Naive thymus-derived CD4-positive, alpha-beta T cell (primary cell): ENCODE data around the gene CBFA2T2. TPM values are rescaled to one million over a fixed set of nuclear protein-coding genes. Genes with fewer than 3 reads are reported as not detected.

ENCODE experiments used
- ATAC-seq: fragments of 150-1000 bp; cut with Tn5 transposase; 2 replicates; pipeline ENCODE4 v1.10.0; 2021; ENCODE audit warnings: mild to moderate bottlenecking, moderate library complexity
- CTCF ChIA-PET: fragments of 350-600 bp; sonication (Branson Sonifier 250); formaldehyde crosslinking; loops from one replicate; lab custom pipeline; 2021; ENCODE audit warnings: antibody characterized with exemption; lab: Charles Lee
- POLR2A ChIA-PET: fragments of 350-600 bp; sonication (Branson Sonifier 250); formaldehyde crosslinking; loops from one replicate; lab custom pipeline; 2021; ENCODE audit warnings: antibody characterized with exemption, inconsistent platforms; lab: Charles Lee
- DNase-seq, 9 donors: peaks; one replicate each; pipeline versions ENCODE4 v3.0.0 to v3.0.0-alpha.2; 2020 to 2022; ENCODE audit warnings: mixed read lengths in 1 of 9
- H3K27ac ChIP-seq: one replicate; pipeline ENCODE4 v1.7.0; 2013; ENCODE audit warnings: mild to moderate bottlenecking, low read depth, low read length, moderate library complexity
- H3K27me3 ChIP-seq, 2 donors: one replicate each; pipeline ENCODE4 v1.7.0; 2013; ENCODE audit warnings: low read length in 2 of 2, mild to moderate bottlenecking in 2 of 2, moderate library complexity in 2 of 2; ENCODE audit not compliant: control insufficient read depth in 2 of 2, insufficient read depth in 2 of 2
- H3K36me3 ChIP-seq, 3 experiments: 1 replicate in 2 of 3; 2 replicates in 1 of 3; pipeline ENCODE4 v1.7.0; 2013; ENCODE audit warnings: low read length in 3 of 3, mild to moderate bottlenecking in 3 of 3, moderate library complexity in 1 of 3; ENCODE audit not compliant: insufficient read depth in 3 of 3, control insufficient read depth in 2 of 3
- H3K4me1 ChIP-seq, 2 donors: one replicate each; pipeline ENCODE4 v1.7.0; 2013; ENCODE audit warnings: low read length in 2 of 2, mild to moderate bottlenecking in 2 of 2, moderate library complexity in 1 of 2; ENCODE audit not compliant: control insufficient read depth in 2 of 2, insufficient read depth in 2 of 2
- H3K4me3 ChIP-seq: 2 replicates; pipeline ENCODE4 v1.7.0; 2013; ENCODE audit warnings: mild to moderate bottlenecking, low read length
- H3K9me3 ChIP-seq, 3 experiments: 1 replicate in 2 of 3; 2 replicates in 1 of 3; pipeline ENCODE4 v1.7.0; 2013; ENCODE audit warnings: low read length in 3 of 3; ENCODE audit not compliant: control insufficient read depth in 2 of 3
- H3K27ac Mint-ChIP-seq, 9 donors: one replicate each; pipeline ENCODE4 v1.8.0; 2020 to 2022; ENCODE audit warnings: mixed read lengths in 9 of 9, mild to moderate bottlenecking in 8 of 9, moderate library complexity in 5 of 9, inconsistent platforms in 2 of 9
- H3K27me3 Mint-ChIP-seq, 5 donors: one replicate each; pipeline ENCODE4 v1.8.0; 2021 to 2022; ENCODE audit warnings: mixed read lengths in 5 of 5, mild to moderate bottlenecking in 1 of 5
- H3K36me3 Mint-ChIP-seq, 5 donors: one replicate each; pipeline ENCODE4 v1.8.0; 2020 to 2022; ENCODE audit warnings: mixed read lengths in 5 of 5, mild to moderate bottlenecking in 3 of 5, inconsistent platforms in 1 of 5
- H3K4me1 Mint-ChIP-seq, 7 donors: one replicate each; pipeline ENCODE4 v1.8.0; 2020 to 2022; ENCODE audit warnings: mixed read lengths in 7 of 7, mild to moderate bottlenecking in 3 of 7, inconsistent platforms in 1 of 7
- H3K4me3 Mint-ChIP-seq, 10 donors: one replicate each; pipeline ENCODE4 v1.8.0; 2020 to 2022; ENCODE audit warnings: mild to moderate bottlenecking in 10 of 10, mixed read lengths in 10 of 10, moderate library complexity in 6 of 10, inconsistent platforms in 2 of 10
- H3K9me3 Mint-ChIP-seq, 11 donors: one replicate each; pipeline ENCODE4 v1.8.0; 2020 to 2022; ENCODE audit warnings: mixed read lengths in 11 of 11, mild to moderate bottlenecking in 4 of 11, inconsistent platforms in 1 of 11, moderate library complexity in 1 of 11
- intact Hi-C, 2 donors: fragments of 100-400 bp; cut with micrococcal nuclease; formaldehyde crosslinking; loops; one replicate each; pipeline ENCODE4 v1.15.1; 2023
- polyA plus RNA-seq, 2 donors: library from polyadenylated mRNA; unstranded; fragments of 300-500 nt; fragmentation: Illumina TruSeq; gene quantifications; one replicate each; pipeline ENCODE4 v1.2.3, GENCODE V29; 2021
- total RNA-seq, 6 experiments: library from RNA in 5 of 6; stranded (reverse) in 5 of 6; gene quantifications; 1 replicate in 5 of 6; 2 replicates in 1 of 6; pipeline ENCODE4 v1.2.3 and lab custom pipeline; 2021 to 2026

The CBFA2T2 gene
- total and polyA plus RNA-seq, 7 experiments from 2014 or later = 13.5 to 37.8 (median 26.8) TPM

GRCh38 chr20:33664085-33664761, 174.3 kb downstream of the CBFA2T2 start:
- Mint-ChIP-seq H3K27me3 (no peaks in the 10 kb centered on the region), H3K27ac (peak overlapping the region; percentile 78 to 97 (median 92)), H3K4me1 (peaks cover 20 to 46% (median 35%) of the 10 kb centered on the region in 7 donors), H3K36me3 (peaks cover 0 to 7% (median 0%) of the 10 kb centered on the region in 5 donors), H3K9me3 (no peaks in the 10 kb centered on the region), H3K4me3 (peak overlapping the region; percentile 80 to 100 (median 86))
- Histone ChIP-seq H3K4me3 (peak overlapping the region; percentile 58), H3K4me1 (peaks cover 19 to 21% of the 10 kb centered on the region in 2 donors), H3K36me3 (no peaks in the 10 kb centered on the region), H3K27ac (peak overlapping the region; percentile 80), H3K9me3 (no peaks in the 10 kb centered on the region), H3K27me3 (no peaks in the 10 kb centered on the region)
- POLR2A ChIA-PET = interaction anchor here (0.5 to 7.6 kb wide), 20 partner anchors 8 to 448 kb away, joined by 3 to 75 read pairs (median 4); partner anchors contain the start of genes CBFA2T2, CDK5RAP1, CHMP4B and EIF2S2
- ATAC-seq (no peak), DNase-seq (peak in 1 of 9 donors; percentile 8)
- intact Hi-C loops = loop anchor here (5.0 to 10.0 kb wide), 3 partner anchors 68 to 253 kb away; partner anchors contain the start of genes CHMP4B (in 1 of the 2) and ZNF341 (in 1 of the 2)
- CTCF ChIA-PET = interaction anchor here (0.7 to 2.8 kb wide), 5 partner anchors 11 to 71 kb away, joined by 3 to 8 read pairs (median 3); partner anchors contain the start of gene PXMP4

DNA sequence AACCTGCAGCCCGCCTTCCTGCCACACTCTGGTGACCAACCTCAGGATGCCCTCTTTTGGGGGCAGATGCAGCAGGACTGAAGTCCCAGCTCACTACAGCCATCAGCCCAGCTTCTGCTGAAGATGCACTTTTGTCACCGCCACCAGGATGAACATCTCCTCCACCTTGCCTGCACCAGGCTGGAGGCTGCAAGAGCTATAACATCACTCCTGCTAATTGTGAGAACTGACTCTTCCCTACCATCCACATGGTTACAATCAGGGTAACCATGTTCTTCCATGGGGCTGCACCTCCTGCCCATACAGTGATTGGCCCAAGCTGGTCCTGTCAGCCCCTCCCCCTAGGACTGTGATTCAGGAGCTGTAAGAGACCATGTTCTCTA, 174.9 kb downstream of the CBFA2T2 start:
- peak overlapping the region; percentile 78 to 97 (median 92) for H3K27ac Mint-ChIP-seq
- no peaks in the 10 kb centered on the region for H3K27me3 ChIP-seq
- H3K9me3 ChIP-seq = no peaks in the 10 kb centered on the region
- H3K9me3 Mint-ChIP-seq = no peaks in the 10 kb centered on the region
- H3K4me1 Mint-ChIP-seq = peaks cover 20 to 48% (median 35%) of the 10 kb centered on the region in 7 donors
- H3K27me3 Mint-ChIP-seq = no peaks in the 10 kb centered on the region
- ATAC-seq (no peak), DNase-seq (peak in 1 of 9 donors; percentile 9)
- intact Hi-C loops = loop anchor here (5.0 to 10.0 kb wide), 6 partner anchors 68 to 448 kb away; partner anchors contain the start of genes CHMP4B (in 1 of the 2), EIF2S2 (in 1 of the 2), RALY (in 1 of the 2) and ZNF341 (in 1 of the 2)
- POLR2A ChIA-PET = interaction anchor here (0.7 to 7.6 kb wide), 14 partner anchors 8 to 447 kb away, joined by 3 to 75 read pairs (median 9); partner anchors contain the start of genes CBFA2T2, CDK5RAP1, EIF2S2 and NECAB3
- H3K4me3 Mint-ChIP-seq = peak overlapping the region; percentile 68 to 100 (median 86)
- peak overlapping the region; percentile 80 for H3K27ac ChIP-seq
- no peak overlapping the region for H3K4me3 ChIP-seq
- H3K36me3 ChIP-seq = no peaks in the 10 kb centered on the region
- CTCF ChIA-PET = interaction anchor here (0.7 to 2.8 kb wide), 4 partner anchors 11 to 70 kb away, joined by 3 to 8 read pairs (median 4); partner anchors contain the start of gene PXMP4
- H3K36me3 Mint-ChIP-seq = peaks cover 0 to 7% (median 0%) of the 10 kb centered on the region in 5 donors
- peaks cover 19 to 21% of the 10 kb centered on the region in 2 donors for H3K4me1 ChIP-seq

- intact Hi-C loops = loop anchor here (1.0 to 10.0 kb wide), 12 partner anchors 8 to 446 kb away; partner anchors contain the start of genes RALY (in 2 of the 2), CDK5RAP1 (in 1 of the 2), CHMP4B (in 1 of the 2) and E2F1 (in 1 of the 2)
- Mint-ChIP-seq H3K4me3 (peak within 1 kb of the TSS; percentile 95 to 100 (median 98)), H3K27ac (peak within 1 kb of the TSS; percentile 90 to 98 (median 95)), H3K27me3 (no peaks in the 10 kb centered on the region), H3K36me3 (peaks cover 0 to 10% (median 0%) of the 10 kb centered on the region in 5 donors), H3K4me1 (peaks cover 21 to 54% (median 35%) of the 10 kb centered on the region in 7 donors), H3K9me3 (no peaks in the 10 kb centered on the region)
- no peaks in the 10 kb centered on the region for H3K36me3 ChIP-seq
- H3K4me1 ChIP-seq = peaks cover 19 to 21% of the 10 kb centered on the region in 2 donors
- no peaks in the 10 kb centered on the region for H3K27me3 ChIP-seq
- ChIA-PET CTCF (interaction anchor here (0.6 to 4.4 kb wide), 9 partner anchors 13 to 396 kb away, joined by 3 to 33 read pairs (median 8); no protein-coding TSS in a partner anchor), POLR2A (interaction anchor here (0.6 to 7.6 kb wide), 13 partner anchors 13 to 327 kb away, joined by 3 to 75 read pairs (median 8); partner anchors contain the start of genes CBFA2T2, E2F1, PXMP4 and ZNF341)
- H3K27ac ChIP-seq = peak within 1 kb of the TSS; percentile 60
- peak within 1 kb of the TSS; percentile 79 for H3K4me3 ChIP-seq
- no peaks in the 10 kb centered on the region for H3K9me3 ChIP-seq
- DNase-seq (peak; percentile 45 to 86 (median 60)), ATAC-seq (peak; percentile 79)
These were observed 176.7 kb downstream of the CBFA2T2 start, which contains the start of gene ACTL10 for GRCh38 chr20:33666293-33667244. TSS of gene ACTL10 (plus strand) at chr20:33666943. CDS start at chr20:33667498, 555 bp downstream.

- H3K27me3 Mint-ChIP-seq = no peaks in the 10 kb centered on the region
- Histone ChIP-seq H3K9me3 (no peaks in the 10 kb centered on the region), H3K36me3 (no peaks in the 10 kb centered on the region), H3K27ac (peak overlapping the region; percentile 60), H3K4me3 (peak overlapping the region; percentile 79), H3K27me3 (no peaks in the 10 kb centered on the region), H3K4me1 (peaks cover 18 to 21% of the 10 kb centered on the region in 2 donors)
- peaks cover 0 to 15% (median 0%) of the 10 kb centered on the region in 5 donors for H3K36me3 Mint-ChIP-seq
- DNase-seq (peak in 3 of 9 donors; percentile 31 to 61 (median 36)), ATAC-seq (peak; percentile 24)
- CTCF ChIA-PET = interaction anchor here (0.6 to 4.4 kb wide), 9 partner anchors 9 to 395 kb away, joined by 3 to 33 read pairs (median 7); no protein-coding TSS in a partner anchor
- peak overlapping the region; percentile 65 to 99 (median 82) for H3K4me3 Mint-ChIP-seq
- intact Hi-C loops = loop anchor here (1.0 to 10.0 kb wide), 6 partner anchors 148 to 445 kb away; partner anchors contain the start of genes CHMP4B (in 1 of the 2), EIF2S2 (in 1 of the 2) and RALY (in 1 of the 2)
- no peaks in the 10 kb centered on the region for H3K9me3 Mint-ChIP-seq
- H3K4me1 Mint-ChIP-seq = peaks cover 20 to 54% (median 39%) of the 10 kb centered on the region in 7 donors
- POLR2A ChIA-PET = interaction anchor here (0.6 to 7.6 kb wide), 14 partner anchors 13 to 266 kb away, joined by 3 to 75 read pairs (median 7); partner anchors contain the start of genes CBFA2T2, CDK5RAP1, E2F1 and PXMP4
- peak overlapping the region in 5 of 9 donors; percentile 19 to 78 (median 28) for H3K27ac Mint-ChIP-seq
These were observed 177.4 kb downstream of the CBFA2T2 start for GRCh38 chr20:33667245-33667675.

- POLR2A ChIA-PET = interaction anchor here (0.6 to 7.6 kb wide), 16 partner anchors 12 to 444 kb away, joined by 3 to 75 read pairs (median 4); partner anchors contain the start of genes CBFA2T2, CDK5RAP1, E2F1 and EIF2S2
- intact Hi-C loops = loop anchor here (1.0 to 10.0 kb wide), 7 partner anchors 15 to 444 kb away; partner anchors contain the start of genes CHMP4B (in 1 of the 2), EIF2S2 (in 1 of the 2) and RALY (in 1 of the 2)
- no peaks in the 10 kb centered on the region for H3K36me3 ChIP-seq
- H3K27me3 ChIP-seq = no peaks in the 10 kb centered on the region
- H3K4me1 Mint-ChIP-seq = peaks cover 18 to 54% (median 40%) of the 10 kb centered on the region in 7 donors
- H3K27ac ChIP-seq = peak overlapping the region; percentile 60
- H3K36me3 Mint-ChIP-seq = peaks cover 0 to 15% (median 0%) of the 10 kb centered on the region in 5 donors
- no peaks in the 10 kb centered on the region for H3K27me3 Mint-ChIP-seq
- H3K4me3 Mint-ChIP-seq = peak overlapping the region; percentile 65 to 99 (median 82)
- H3K4me3 ChIP-seq = peak overlapping the region; percentile 79
- H3K9me3 ChIP-seq = no peaks in the 10 kb centered on the region
- peak overlapping the region in 8 of 9 donors; percentile 19 to 78 (median 51) for H3K27ac Mint-ChIP-seq
- no peaks in the 10 kb centered on the region for H3K9me3 Mint-ChIP-seq
- peaks cover 12 to 17% of the 10 kb centered on the region in 2 donors for H3K4me1 ChIP-seq
- ATAC-seq (peak; percentile 73), DNase-seq (peak; percentile 54 to 84 (median 76))
- CTCF ChIA-PET = interaction anchor here (0.6 to 4.4 kb wide), 17 partner anchors 8 to 678 kb away, joined by 3 to 33 read pairs (median 5); partner anchors contain the start of gene PXMP4
These were observed 178.0 kb downstream of the CBFA2T2 start for GRCh38 chr20:33667676-33668465.
